A673 (cell line): ENCODE results near the gene TRIM32. TPM values are rescaled to one million over a fixed set of nuclear protein-coding genes. Genes with fewer than 3 reads are reported as not detected.

Source experiments
- BruUV-seq: library from RNA; stranded (reverse); fragments of 400-500 nt; replicated peaks from 2 replicates; lab custom pipeline; 2021; lab: Mats Ljungman, UMichigan
- CTCF ChIA-PET: fragments of 300-600 bp; sonication (Branson Sonifier 250); formaldehyde crosslinking; loops from one replicate; lab custom pipeline; 2022; ENCODE audit warnings: antibody characterized with exemption; lab: Charles Lee
- POLR2A ChIA-PET: fragments of 300-600 bp; sonication (Branson Sonifier 250); formaldehyde crosslinking; loops from one replicate; lab custom pipeline; 2022; ENCODE audit warnings: antibody characterized with exemption; ENCODE audit not compliant: low non-redundant PET; lab: Charles Lee
- DNase-seq: peaks from one replicate; pipeline ENCODE4 v3.0.0-alpha.2; 2015; ENCODE audit warnings: low spot score
- H3K27ac ChIP-seq: fragments of 200-600 bp; sonication (generic); 2 replicates; pipeline ENCODE4 v1.5.1; 2016; ENCODE audit warnings: mixed run types, low read depth, mild to moderate bottlenecking, mixed read lengths, antibody characterized with exemption, low read length; ENCODE audit not compliant: poor library complexity, severe bottlenecking
- H3K27me3 ChIP-seq: fragments of 200-600 bp; sonication (generic); replicated peaks from 2 replicates; pipeline ENCODE4 v1.6.1; 2017; ENCODE audit warnings: mixed run types, low read depth, mild to moderate bottlenecking, mixed read lengths, antibody characterized with exemption, low read length; ENCODE audit not compliant: insufficient read depth, poor library complexity
- H3K36me3 ChIP-seq: fragments of 200-600 bp; sonication (generic); 2 replicates; pipeline ENCODE4 v1.6.1; 2016; ENCODE audit warnings: mixed run types, mild to moderate bottlenecking, mixed read lengths, antibody characterized with exemption, low read length; ENCODE audit not compliant: insufficient read depth, poor library complexity, severe bottlenecking
- H3K4me1 ChIP-seq: fragments of 200-600 bp; sonication (generic); 2 replicates; pipeline ENCODE4 v1.6.1; 2017; ENCODE audit warnings: mixed run types, mild to moderate bottlenecking, mixed read lengths, antibody characterized with exemption, low read length; ENCODE audit not compliant: insufficient read depth, poor library complexity, severe bottlenecking
- H3K4me3 ChIP-seq: fragments of 200-600 bp; sonication (generic); 2 replicates; pipeline ENCODE4 v1.5.1; 2016; ENCODE audit warnings: low read depth, mixed run types, mild to moderate bottlenecking, mixed read lengths, low read length; ENCODE audit not compliant: poor library complexity, severe bottlenecking
- H3K9me3 ChIP-seq: fragments of 200-600 bp; sonication (generic); 2 replicates; pipeline ENCODE4 v1.6.1; 2016; ENCODE audit warnings: mixed run types, low read depth, mild to moderate bottlenecking, mixed read lengths, antibody characterized with exemption, low read length; ENCODE audit not compliant: poor library complexity, severe bottlenecking
- EZH2 ChIP-seq: fragments of 200-600 bp; sonication (generic); IDR thresholded peaks from 2 replicates; pipeline ENCODE4 v1.6.1; 2017; ENCODE audit warnings: borderline replicate concordance, low read depth, mild to moderate bottlenecking, mixed read lengths, antibody characterized with exemption, low read length; ENCODE audit not compliant: poor library complexity, severe bottlenecking
- intact Hi-C: fragments of 100-400 bp; cut with micrococcal nuclease; formaldehyde crosslinking; loops from one replicate; pipeline ENCODE4 v1.10.0; 2022; ENCODE audit not compliant: unreplicated experiment
- total RNA-seq: library from RNA; stranded (reverse); gene quantifications from 2 replicates; pipeline ENCODE4 v1.2.3, GENCODE V29; 2021
- TF ChIP-seq, protein P1 (sequence below): fragments of 300-800, 200-600 bp; sonication (generic); conservative IDR thresholded peaks from 2 replicates; pipeline ENCODE4 v1.5.1; 2017; ENCODE audit warnings: low read depth, mild to moderate bottlenecking, antibody characterized with exemption, low read length, moderate library complexity, mixed read lengths

Gene TRIM32
- total RNA-seq, 1 experiment from 2014 or later, result 28.9 TPM

DNA sequence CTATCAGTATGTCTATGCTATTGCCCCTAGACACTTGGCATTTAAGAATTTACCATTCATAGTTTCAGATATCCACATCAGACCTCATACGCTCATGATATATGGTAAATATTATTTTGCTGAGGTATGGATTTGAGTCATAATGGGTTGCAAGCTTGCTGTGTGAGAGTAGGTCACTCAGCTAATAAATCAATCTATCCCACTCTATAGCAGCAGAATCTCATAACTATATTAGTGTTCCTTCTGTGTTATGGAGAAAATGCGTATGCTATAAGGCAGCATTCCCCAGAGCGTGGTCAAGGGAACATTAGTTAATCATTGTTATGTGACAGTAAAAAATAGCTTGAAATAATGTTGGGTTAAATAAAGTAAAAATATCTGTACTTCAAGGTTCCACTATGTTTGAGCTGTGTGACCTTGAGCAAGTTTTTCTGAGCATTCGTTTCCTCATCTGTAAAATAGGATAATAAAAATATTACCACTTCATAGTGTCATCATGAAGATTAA lies 7.7 kb downstream of the TRIM32 start:
- ChIA-PET CTCF (no interaction called here), POLR2A (interaction anchor here (0.6 kb wide), 1 partner anchor 10 kb away, joined by 4 read pairs; no protein-coding TSS in a partner anchor)

DNA sequence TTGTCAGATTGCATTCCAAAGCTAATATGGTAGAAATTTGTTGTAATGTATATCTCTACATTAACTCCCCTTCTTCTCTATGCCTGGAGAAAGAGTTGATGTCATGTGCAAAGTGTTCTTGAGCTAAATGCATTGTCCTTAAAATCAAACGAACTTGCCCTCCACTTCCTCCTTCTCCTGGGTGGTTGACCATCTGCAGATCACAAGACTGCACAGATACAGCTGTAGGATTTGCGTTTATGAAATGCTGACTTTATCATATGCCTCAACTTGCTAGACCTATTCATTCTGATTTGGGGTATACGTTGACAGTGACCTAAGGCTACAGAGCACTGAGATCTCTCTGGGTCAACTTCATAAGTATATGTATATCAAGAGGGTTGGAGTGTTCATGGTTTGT lies 8.3 kb downstream of the TRIM32 start:
- POLR2A ChIA-PET, result interaction anchor here (0.6 kb wide), 1 partner anchor 9 kb away, joined by 4 read pairs; no protein-coding TSS in a partner anchor
- Histone ChIP-seq H3K4me3 (no peak overlapping the region), H3K27ac (no peak overlapping the region), H3K4me1 (peaks cover 5% of the 10 kb centered on the region), H3K36me3 (peaks cover 29% of the 10 kb centered on the region), H3K27me3 (no peaks in the 10 kb centered on the region), H3K9me3 (no peaks in the 10 kb centered on the region)
- CTCF ChIA-PET, result no interaction called here
- DNase-seq, result no peak
- no TSS peak for BruUV-seq
- TF ChIP-seq EZH2, result no peak
- TF ChIP-seq, protein P1, sequence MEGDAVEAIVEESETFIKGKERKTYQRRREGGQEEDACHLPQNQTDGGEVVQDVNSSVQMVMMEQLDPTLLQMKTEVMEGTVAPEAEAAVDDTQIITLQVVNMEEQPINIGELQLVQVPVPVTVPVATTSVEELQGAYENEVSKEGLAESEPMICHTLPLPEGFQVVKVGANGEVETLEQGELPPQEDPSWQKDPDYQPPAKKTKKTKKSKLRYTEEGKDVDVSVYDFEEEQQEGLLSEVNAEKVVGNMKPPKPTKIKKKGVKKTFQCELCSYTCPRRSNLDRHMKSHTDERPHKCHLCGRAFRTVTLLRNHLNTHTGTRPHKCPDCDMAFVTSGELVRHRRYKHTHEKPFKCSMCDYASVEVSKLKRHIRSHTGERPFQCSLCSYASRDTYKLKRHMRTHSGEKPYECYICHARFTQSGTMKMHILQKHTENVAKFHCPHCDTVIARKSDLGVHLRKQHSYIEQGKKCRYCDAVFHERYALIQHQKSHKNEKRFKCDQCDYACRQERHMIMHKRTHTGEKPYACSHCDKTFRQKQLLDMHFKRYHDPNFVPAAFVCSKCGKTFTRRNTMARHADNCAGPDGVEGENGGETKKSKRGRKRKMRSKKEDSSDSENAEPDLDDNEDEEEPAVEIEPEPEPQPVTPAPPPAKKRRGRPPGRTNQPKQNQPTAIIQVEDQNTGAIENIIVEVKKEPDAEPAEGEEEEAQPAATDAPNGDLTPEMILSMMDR, result no peak
- intact Hi-C loops, result no loop called here

More for the DNA sequence above, 7.7 kb downstream of the TRIM32 start:
- no peak for TF ChIP-seq EZH2
- TF ChIP-seq, protein P1, result no peak
- Histone ChIP-seq H3K4me1 (peaks cover 5% of the 10 kb centered on the region), H3K27me3 (no peaks in the 10 kb centered on the region), H3K4me3 (no peak overlapping the region), H3K27ac (no peak overlapping the region), H3K36me3 (peaks cover 23% of the 10 kb centered on the region), H3K9me3 (no peaks in the 10 kb centered on the region)
- intact Hi-C loops, result no loop called here
- DNase-seq, result no peak
- no TSS peak for BruUV-seq

DNA sequence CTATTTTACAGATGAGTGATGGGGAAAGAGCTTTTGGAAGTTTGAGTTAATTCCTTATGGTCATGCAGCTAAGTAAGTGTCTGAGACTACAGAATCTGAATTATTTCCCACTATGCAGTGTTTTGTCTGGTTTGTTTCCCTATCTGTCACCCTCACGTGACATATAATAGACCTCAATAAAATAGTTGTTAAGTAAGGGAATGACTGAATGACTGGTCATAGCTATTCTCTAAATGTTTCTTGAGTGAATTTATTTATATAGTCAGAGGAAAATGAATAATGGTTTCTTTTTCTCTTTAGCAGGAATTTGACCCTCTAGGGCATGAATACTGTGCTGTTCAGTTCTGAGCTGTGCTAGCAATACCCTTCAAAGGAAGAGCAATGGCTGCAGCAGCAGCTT lies 10.3 kb downstream of the TRIM32 start:
- no TSS peak for BruUV-seq
- H3K36me3 ChIP-seq, result peaks cover 43% of the 10 kb centered on the region
- POLR2A ChIA-PET, result no interaction called here
- CTCF ChIA-PET, result no interaction called here
- peaks cover 5% of the 10 kb centered on the region for H3K4me1 ChIP-seq
- no peak overlapping the region for H3K4me3 ChIP-seq
- H3K27me3 ChIP-seq, result no peaks in the 10 kb centered on the region
- intact Hi-C loops, result no loop called here
- TF ChIP-seq, protein P1, result no peak
- no peak for TF ChIP-seq EZH2
- no peak for DNase-seq
- H3K9me3 ChIP-seq, result no peaks in the 10 kb centered on the region
- H3K27ac ChIP-seq, result no peak overlapping the region
